HG03064 (cell line): ENCODE results near the gene EHD1.

ENCODE experiments used
- ATAC-seq: cut with Tn5 transposase; IDR thresholded peaks from one replicate; pipeline ENCODE4 v1.9.1; 2021; ENCODE audit warnings: low read depth; ENCODE audit not compliant: unreplicated experiment

The EHD1 gene

GRCh38 chr11:64845129-64845775 lies 33.2 kb downstream of the EHD1 start:
- ATAC-seq = no peak

- ATAC-seq = no peak
Observed at GRCh38 chr11:64844330-64845128, 33.9 kb downstream of the EHD1 start, which contains the start of gene CDC42BPG. Gene CDC42BPG, minus strand, starts transcription at chr11:64844653. Its CDS starts 84 bp downstream, at chr11:64844569.

- ATAC-seq = no peak
Observed at GRCh38 chr11:64843686-64844329, 34.6 kb downstream of the EHD1 start.

GRCh38 chr11:64842851-64843685 lies 35.4 kb downstream of the EHD1 start:
- no peak for ATAC-seq

GRCh38 chr11:64842366-64842759 lies 36.1 kb downstream of the EHD1 start:
- no peak for ATAC-seq

- no peak for ATAC-seq
Observed at GRCh38 chr11:64841592-64842365, 36.6 kb downstream of the EHD1 start.

- ATAC-seq = no peak
Observed at GRCh38 chr11:64839887-64840782, 38.3 kb downstream of the EHD1 start.

GRCh38 chr11:64839335-64839734 lies 39.1 kb downstream of the EHD1 start:
- ATAC-seq = no peak

GRCh38 chr11:64838600-64839334 lies 39.7 kb downstream of the EHD1 start:
- ATAC-seq = no peak

GRCh38 chr11:64837887-64838351 lies 40.5 kb downstream of the EHD1 start:
- ATAC-seq = no peak

GRCh38 chr11:64836448-64837072 lies 41.9 kb downstream of the EHD1 start:
- no peak for ATAC-seq

- ATAC-seq = no peak
Observed at GRCh38 chr11:64835616-64836447, 42.6 kb downstream of the EHD1 start.

- ATAC-seq = no peak
Observed at GRCh38 chr11:64834723-64835615, 43.5 kb downstream of the EHD1 start.

GRCh38 chr11:64834031-64834722 lies 44.2 kb downstream of the EHD1 start:
- ATAC-seq = no peak

GRCh38 chr11:64833509-64833908 lies 44.9 kb downstream of the EHD1 start:
- ATAC-seq = no peak
